Effector memory CD8-positive, alpha-beta T cell (primary cell): ENCODE measurements around the gene CAMKMT.

Source experiments
- ATAC-seq: fragments of 150-1000 bp; cut with Tn5 transposase; replicated peaks from 2 replicates; pipeline ENCODE4 v1.10.0; 2021; ENCODE audit warnings: mild to moderate bottlenecking, moderate library complexity
- DNase-seq, 3 experiments: peaks; one replicate each; pipeline ENCODE4 v3.0.0; 2021
- H3K27ac Mint-ChIP-seq, 2 donors: one replicate each; pipeline ENCODE4 v1.8.0; 2022; ENCODE audit warnings: mild to moderate bottlenecking in 2 of 2, mixed read lengths in 2 of 2, moderate library complexity in 2 of 2
- H3K27me3 Mint-ChIP-seq, 2 donors: one replicate each; pipeline ENCODE4 v1.8.0; 2022; ENCODE audit warnings: mixed read lengths in 2 of 2
- H3K36me3 Mint-ChIP-seq: one replicate; pipeline ENCODE4 v1.8.0; 2022; ENCODE audit warnings: mild to moderate bottlenecking, moderate library complexity, mixed read lengths; ENCODE audit not compliant: insufficient read depth
- H3K4me1 Mint-ChIP-seq, 2 donors: one replicate each; pipeline ENCODE4 v1.8.0; 2022; ENCODE audit warnings: low read depth in 2 of 2, mixed read lengths in 2 of 2
- H3K4me3 Mint-ChIP-seq, 2 donors: one replicate each; pipeline ENCODE4 v1.8.0; 2022; ENCODE audit warnings: mild to moderate bottlenecking in 2 of 2, mixed read lengths in 2 of 2, moderate library complexity in 2 of 2
- H3K9me3 Mint-ChIP-seq, 2 donors: one replicate each; pipeline ENCODE4 v1.8.0; 2022; ENCODE audit warnings: mixed read lengths in 2 of 2

The CAMKMT gene

DNA sequence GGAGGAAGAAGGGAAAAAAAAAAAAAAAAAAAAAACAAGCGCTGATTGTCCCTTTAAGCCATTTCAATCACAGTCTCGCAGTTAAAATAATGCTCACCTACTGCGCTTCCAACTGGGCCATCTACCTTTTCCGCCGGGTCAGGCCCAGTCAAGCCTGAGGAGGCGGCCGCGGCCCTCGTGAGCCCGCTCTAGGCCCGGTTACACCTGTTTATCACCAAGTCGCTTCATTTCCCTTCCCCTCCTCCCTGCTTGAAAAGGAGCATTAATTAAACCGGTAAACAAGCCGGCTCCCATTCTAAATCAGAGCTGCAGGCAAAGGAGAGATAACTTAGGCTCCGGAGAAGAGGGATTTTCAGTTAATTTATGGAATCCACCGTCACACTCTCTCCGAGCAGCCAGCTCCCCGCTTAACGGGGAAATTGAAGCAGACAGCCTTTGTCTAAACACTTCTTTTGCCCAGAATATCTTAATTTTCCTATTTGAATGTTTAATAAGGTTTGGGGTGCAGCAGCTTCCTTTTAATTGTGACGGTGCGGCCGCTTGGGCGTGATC is 439.6 kb downstream of the CAMKMT start:
- Mint-ChIP-seq H3K4me3 (no peak overlapping the region), H3K4me1 (peaks cover 0 to 2% of the 10 kb centered on the region in 2 donors), H3K27ac (no peak overlapping the region), H3K36me3 (no peaks in the 10 kb centered on the region), H3K9me3 (no peaks in the 10 kb centered on the region), H3K27me3 (peaks cover 68 to 82% of the 10 kb centered on the region in 2 donors)
- ATAC-seq (no peak), DNase-seq (no peak)

GRCh38 chr2:44801841-44802776 is 440.4 kb downstream of the CAMKMT start:
- Mint-ChIP-seq H3K9me3 (no peaks in the 10 kb centered on the region), H3K4me3 (peak overlapping the region in 1 of 2 donors; percentile 48), H3K27me3 (peaks cover 75 to 88% of the 10 kb centered on the region in 2 donors), H3K27ac (no peak overlapping the region), H3K4me1 (peaks cover 0 to 2% of the 10 kb centered on the region in 2 donors), H3K36me3 (no peaks in the 10 kb centered on the region)
- ATAC-seq (no peak), DNase-seq (no peak)

DNA sequence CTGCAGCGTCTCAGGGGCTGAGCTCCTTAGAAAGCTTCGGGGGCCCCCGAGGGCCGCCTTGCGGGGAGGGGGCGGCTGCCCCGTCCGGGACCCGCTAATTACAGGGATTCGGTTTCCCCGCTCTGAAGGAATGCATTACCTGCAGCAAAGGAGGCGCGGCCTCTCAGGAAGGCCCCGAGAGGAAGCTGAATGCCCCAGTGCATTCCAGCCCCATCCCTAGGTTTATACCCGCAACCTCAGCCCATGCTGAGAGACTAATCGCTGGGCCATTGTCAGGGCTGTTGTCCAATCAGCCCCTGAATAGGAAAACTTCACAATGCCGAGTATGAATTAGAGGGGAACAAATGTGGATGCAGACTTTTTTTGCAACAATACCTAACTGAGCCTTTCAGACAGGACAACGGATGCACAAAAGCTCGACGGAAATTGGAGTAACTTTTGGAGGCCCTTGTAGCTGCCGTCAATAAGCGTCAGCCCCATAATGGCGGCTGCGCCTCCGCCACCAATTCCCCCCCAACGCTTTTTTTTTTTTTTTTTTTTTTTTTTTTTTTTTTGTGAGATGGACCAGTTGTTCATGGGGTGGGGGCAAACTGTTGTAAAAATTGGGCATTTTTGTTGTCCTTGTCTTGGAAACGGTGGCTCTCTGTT is 441.2 kb downstream of the CAMKMT start:
- Mint-ChIP-seq H3K36me3 (no peaks in the 10 kb centered on the region), H3K4me3 (no peak overlapping the region), H3K4me1 (peaks cover 0 to 2% of the 10 kb centered on the region in 2 donors), H3K27ac (no peak overlapping the region), H3K27me3 (peaks cover 83 to 93% of the 10 kb centered on the region in 2 donors), H3K9me3 (no peaks in the 10 kb centered on the region)
- no peak for ATAC-seq
- no peak for DNase-seq

DNA sequence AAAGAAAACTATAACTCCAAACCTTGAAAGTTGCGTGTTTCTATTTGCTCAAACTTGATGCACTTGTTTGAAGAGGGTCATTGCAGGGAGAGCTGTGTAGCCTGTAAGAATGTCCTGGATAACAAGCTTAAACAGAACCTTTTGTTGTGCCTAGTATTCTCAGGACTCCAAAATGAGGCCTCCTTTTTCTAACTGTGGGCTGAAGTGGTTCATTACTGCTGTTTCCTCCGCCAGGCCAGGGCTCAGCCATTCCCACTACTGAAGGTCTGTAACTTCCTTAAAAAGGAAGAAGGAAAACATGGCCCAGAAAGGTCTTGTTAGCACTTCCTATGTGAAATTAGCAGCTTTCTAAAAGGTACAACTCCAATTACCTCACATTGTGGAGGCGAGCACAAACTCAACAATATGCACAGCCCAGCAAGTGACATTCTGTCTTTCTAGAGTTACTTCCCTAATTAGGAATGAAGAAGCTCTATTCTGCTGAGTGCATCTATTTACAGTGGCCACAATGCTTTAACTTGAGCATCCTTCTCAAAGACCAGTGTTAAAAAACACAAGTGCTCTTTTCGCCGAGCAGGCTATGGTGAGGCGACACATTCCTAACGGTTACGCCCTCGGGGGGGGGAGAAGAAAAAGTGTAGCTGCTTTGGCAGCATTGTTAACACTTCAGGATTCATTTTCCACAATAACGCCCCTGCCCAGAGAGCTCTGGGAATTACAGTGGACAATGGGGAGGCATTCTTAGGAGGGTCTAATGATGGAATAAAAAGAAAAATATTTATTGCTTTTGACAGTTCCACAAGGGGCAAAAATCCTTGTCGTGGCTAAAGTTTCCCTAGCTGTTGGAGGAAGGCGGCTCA is 442.9 kb downstream of the CAMKMT start:
- Mint-ChIP-seq H3K9me3 (no peaks in the 10 kb centered on the region), H3K4me1 (peaks cover 0 to 2% of the 10 kb centered on the region in 2 donors), H3K27ac (no peak overlapping the region), H3K27me3 (peaks cover 71 to 86% of the 10 kb centered on the region in 2 donors), H3K4me3 (no peak overlapping the region), H3K36me3 (no peaks in the 10 kb centered on the region)
- DNase-seq = no peak
- ATAC-seq = no peak

DNA sequence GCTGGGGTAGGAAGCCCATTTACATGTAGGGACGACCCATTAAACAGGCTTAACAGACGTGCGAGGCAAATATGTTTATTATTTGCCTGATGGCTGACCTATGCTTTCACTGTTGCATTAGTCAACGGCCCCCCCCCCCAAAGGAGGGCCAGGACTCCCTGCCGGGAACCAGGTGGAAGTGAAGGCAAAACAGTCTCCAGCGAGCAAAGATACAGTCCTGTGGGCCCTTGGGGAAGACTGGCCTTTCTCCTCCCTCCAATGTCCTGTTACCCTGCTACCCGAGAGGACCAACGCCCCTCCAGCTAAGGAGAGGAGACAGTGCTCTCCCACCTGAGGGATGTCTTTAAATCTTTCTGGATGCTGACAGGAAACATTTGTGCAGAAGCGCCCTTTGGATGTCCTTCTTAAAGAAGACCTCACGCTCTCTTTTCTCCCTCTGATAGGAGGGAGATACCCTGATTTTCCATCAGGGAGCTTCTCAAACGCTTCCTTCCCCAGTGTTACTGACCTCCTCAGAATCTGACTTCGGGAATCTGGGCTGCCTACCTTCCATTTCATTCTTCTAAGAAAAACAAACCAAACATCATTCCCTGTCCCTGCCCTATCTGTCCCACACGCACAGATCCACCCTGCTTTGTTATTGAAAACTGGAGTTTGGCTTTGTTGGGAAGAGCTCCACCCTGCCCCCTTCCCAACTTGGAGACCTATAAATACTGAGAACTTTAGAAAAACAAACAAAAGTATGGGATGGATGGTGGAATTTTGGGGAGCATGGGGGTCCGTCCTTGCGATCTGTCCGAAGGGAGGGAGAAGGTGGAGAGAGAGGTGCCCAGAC is 443.9 kb downstream of the CAMKMT start:
- Mint-ChIP-seq H3K9me3 (no peaks in the 10 kb centered on the region), H3K27me3 (peaks cover 71 to 86% of the 10 kb centered on the region in 2 donors), H3K4me1 (peaks cover 0 to 2% of the 10 kb centered on the region in 2 donors), H3K36me3 (no peaks in the 10 kb centered on the region), H3K4me3 (no peak overlapping the region), H3K27ac (no peak overlapping the region)
- DNase-seq (no peak), ATAC-seq (no peak)

- no peak for ATAC-seq
- Mint-ChIP-seq H3K27ac (no peak overlapping the region), H3K9me3 (peaks cover 0 to 2% of the 10 kb centered on the region in 2 donors), H3K36me3 (no peaks in the 10 kb centered on the region), H3K27me3 (peaks cover 70 to 86% of the 10 kb centered on the region in 2 donors), H3K4me1 (no peaks in the 10 kb centered on the region), H3K4me3 (no peak overlapping the region)
- no peak for DNase-seq
These were observed 445.7 kb downstream of the CAMKMT start for GRCh38 chr2:44807201-44808025.

- no peak for DNase-seq
- Mint-ChIP-seq H3K4me1 (no peaks in the 10 kb centered on the region), H3K27ac (no peak overlapping the region), H3K36me3 (no peaks in the 10 kb centered on the region), H3K9me3 (peaks cover 0 to 2% of the 10 kb centered on the region in 2 donors), H3K4me3 (no peak overlapping the region), H3K27me3 (peaks cover 67 to 84% of the 10 kb centered on the region in 2 donors)
- no peak for ATAC-seq
These were observed 449.3 kb downstream of the CAMKMT start for GRCh38 chr2:44810892-44811530.

GRCh38 chr2:44813165-44813564 is 451.4 kb downstream of the CAMKMT start:
- H3K4me3 Mint-ChIP-seq = no peak overlapping the region
- H3K4me1 Mint-ChIP-seq = no peaks in the 10 kb centered on the region
- peaks cover 3% of the 10 kb centered on the region for H3K36me3 Mint-ChIP-seq
- peaks cover 53 to 74% of the 10 kb centered on the region in 2 donors for H3K27me3 Mint-ChIP-seq
- no peak for DNase-seq
- H3K9me3 Mint-ChIP-seq = peaks cover 0 to 2% of the 10 kb centered on the region in 2 donors
- H3K27ac Mint-ChIP-seq = no peak overlapping the region
- no peak for ATAC-seq

DNA sequence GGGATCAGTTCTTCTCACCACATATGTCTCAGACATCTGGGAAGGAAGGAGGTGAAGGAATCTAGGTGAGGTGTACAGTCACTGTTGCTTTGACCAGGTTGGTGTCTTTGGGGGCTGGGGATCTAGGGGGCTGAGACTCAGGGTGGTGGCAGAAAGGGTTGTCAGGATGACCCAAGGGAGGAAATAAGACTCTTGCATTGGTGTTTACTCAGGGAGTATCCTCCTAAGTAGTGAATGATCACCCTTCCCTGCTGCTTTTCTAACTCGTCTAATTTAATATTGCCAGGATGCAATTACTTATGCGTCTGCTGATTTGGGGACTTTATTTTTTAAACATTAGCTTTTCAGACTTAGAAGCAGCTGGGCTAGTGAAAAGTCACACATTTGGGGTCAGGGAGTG is 451.9 kb downstream of the CAMKMT start:
- peaks cover 3% of the 10 kb centered on the region for H3K36me3 Mint-ChIP-seq
- H3K27ac Mint-ChIP-seq = no peak overlapping the region
- H3K4me3 Mint-ChIP-seq = no peak overlapping the region
- no peak for ATAC-seq
- H3K4me1 Mint-ChIP-seq = no peaks in the 10 kb centered on the region
- no peak for DNase-seq
- H3K9me3 Mint-ChIP-seq = peaks cover 0 to 2% of the 10 kb centered on the region in 2 donors
- peaks cover 53 to 73% of the 10 kb centered on the region in 2 donors for H3K27me3 Mint-ChIP-seq

DNA sequence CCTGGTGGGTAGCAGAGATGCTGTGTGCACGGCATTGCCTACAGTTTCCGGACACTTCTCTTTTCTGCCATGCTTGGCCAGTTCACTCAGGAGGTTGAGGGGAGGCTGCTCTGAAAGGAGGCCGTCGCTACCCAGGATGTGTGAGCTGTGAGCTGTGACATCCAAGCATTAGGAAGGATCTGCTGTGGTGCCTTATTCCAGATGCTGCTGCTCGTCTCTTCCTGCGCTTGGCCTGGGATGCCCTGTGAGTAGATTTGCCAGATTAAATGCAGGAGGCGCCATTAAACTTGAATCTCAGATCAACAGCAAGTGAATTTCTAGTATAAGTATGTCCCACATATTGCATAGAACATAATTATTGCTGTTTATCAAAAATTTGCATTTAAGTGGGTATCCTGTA is 455.5 kb downstream of the CAMKMT start:
- H3K27ac Mint-ChIP-seq = no peak overlapping the region
- H3K27me3 Mint-ChIP-seq = peaks cover 38 to 50% of the 10 kb centered on the region in 2 donors
- H3K36me3 Mint-ChIP-seq = peaks cover 3% of the 10 kb centered on the region
- H3K4me3 Mint-ChIP-seq = no peak overlapping the region
- ATAC-seq = no peak
- no peaks in the 10 kb centered on the region for H3K4me1 Mint-ChIP-seq
- no peaks in the 10 kb centered on the region for H3K9me3 Mint-ChIP-seq
- no peak for DNase-seq

- no peak overlapping the region for H3K27ac Mint-ChIP-seq
- DNase-seq (no peak), ATAC-seq (no peak)
- no peaks in the 10 kb centered on the region for H3K4me1 Mint-ChIP-seq
- peaks cover 3% of the 10 kb centered on the region for H3K36me3 Mint-ChIP-seq
- H3K27me3 Mint-ChIP-seq = peaks cover 38 to 49% of the 10 kb centered on the region in 2 donors
- H3K9me3 Mint-ChIP-seq = no peaks in the 10 kb centered on the region
- H3K4me3 Mint-ChIP-seq = no peak overlapping the region
These were observed 456.1 kb downstream of the CAMKMT start for GRCh38 chr2:44817673-44818335.
